ENCODE data around the gene EMP2. TPM values are rescaled to one million over a fixed set of nuclear protein-coding genes. Genes with fewer than 3 reads are reported as not detected.

EMP2 gene
- total and polyA plus RNA-seq, 2 of the 4 experiments (the other 2 are of a cell fraction), result 13.8 to 18.3 TPM

GRCh38 chr16:10618710-10619209, 38.4 kb upstream of the EMP2 start:
- H3K79me1 ChIP-seq (ENCODE audit: low read depth in 1 of 2, low read length in 2 of 2), result no peaks in the 10 kb centered on the region
- no peak overlapping the region for H4K5ac ChIP-seq (ENCODE audit: low read depth, low read length)
- H3K23ac ChIP-seq (ENCODE audit: low read depth, low read length), result no peak overlapping the region
- H3K9me3 ChIP-seq (ENCODE audit: control insufficient read depth, insufficient read depth, low read length), result no peaks in the 10 kb centered on the region
- H4K8ac ChIP-seq (ENCODE audit: low read depth in 2 of 2, low read length in 2 of 2), result no peak overlapping the region
- peaks cover 11% of the 10 kb centered on the region for H3K27me3 ChIP-seq (ENCODE audit: control insufficient read depth, insufficient read depth, low read length)
- H2BK15ac ChIP-seq (ENCODE audit: low read depth, low read length), result no peak overlapping the region
- ChIA-PET POLR2A (ENCODE audit: unreplicated experiment) (no interaction called here), CTCF (no interaction called here)
- H4K20me1 ChIP-seq (ENCODE audit: insufficient read depth, low read length), result no peaks in the 10 kb centered on the region
- intact Hi-C loops (cut with micrococcal nuclease), result no loop called here
- no peak for ATAC-seq (ENCODE audit: low read depth)
- no peak overlapping the region for H4K91ac ChIP-seq (ENCODE audit: insufficient read depth, low read depth, low read length)
- H3K9me1 ChIP-seq (ENCODE audit: insufficient read depth, low read length), result no peaks in the 10 kb centered on the region
- BruUV-seq (replicated peaks), result no TSS peak
- no peak overlapping the region for H2BK120ac ChIP-seq (ENCODE audit: low read depth, low read length)
- dilution Hi-C loops (cut with HindIII; ENCODE audit: low sequenced_read_pairs, unreplicated experiment), result no loop called here
- H3K9ac ChIP-seq (ENCODE audit: low read depth, low read length), result no peak overlapping the region
- H3K4me2 ChIP-seq (ENCODE audit: low read depth, low read length), result no peak overlapping the region
- no peak overlapping the region for H2AK5ac ChIP-seq (ENCODE audit: low read depth, low read length)
- no peak overlapping the region for H2BK20ac ChIP-seq (ENCODE audit: low read depth, low read length)
- DNase-seq, result no peak
- no peak overlapping the region for H3K18ac ChIP-seq (ENCODE audit: low read depth, low read length)
- H3K36me3 ChIP-seq (ENCODE audit: control insufficient read depth, insufficient read depth, low read length), result no peaks in the 10 kb centered on the region
- 88% methylated on average over 6 of the region's 13 CpGs; no CpG with 5 or more reads in 1 of the 2 experiments for WGBS, 2 experiments (ENCODE audit: extremely low coverage in 2 of 2, insufficient read length in 1 of 2)
- no peak overlapping the region for H2AFZ ChIP-seq (replicated peaks; ENCODE audit: low read length, poor library complexity)
- H3K4me1 ChIP-seq (ENCODE audit: control insufficient read depth, insufficient read depth, low read length), result peaks cover 4% of the 10 kb centered on the region; the same call in 1 of the 2 replicates
- H2AK9ac ChIP-seq (replicated peaks; ENCODE audit: low read depth, low read length, poor library complexity), result no peak overlapping the region
- no peak overlapping the region for H3K27ac ChIP-seq (ENCODE audit: insufficient read depth, low read length)
- in situ Hi-C loops (cut with MboI; ENCODE audit: low sequenced_read_pairs), result no loop called here
- TF ChIP-seq SMC3 (IDR thresholded peaks at IDR 0.05; ENCODE audit: low read depth, low read length), result no peak
- no peak for TF ChIP-seq MAFK (IDR thresholded peaks at IDR 0.05; ENCODE audit: low read depth, low read length)
- no peak for TF ChIP-seq CEBPB (IDR thresholded peaks at IDR 0.05; ENCODE audit: low read depth, low read length)
- TF ChIP-seq CTCF (conservative IDR thresholded peaks at IDR 0.05; ENCODE audit: low read depth, low read length), result no peak
- no peak for TF ChIP-seq RCOR1 (IDR thresholded peaks at IDR 0.05; ENCODE audit: insufficient replicate concordance, low read length)
- no peak overlapping the region for H3K14ac ChIP-seq (replicated peaks; ENCODE audit: low read depth, low read length)
- H2BK5ac ChIP-seq (ENCODE audit: low read depth, low read length, poor library complexity, severe bottlenecking), result no peak overlapping the region
- H3K56ac ChIP-seq (ENCODE audit: extremely low read depth, insufficient read depth, low read length), result no peak overlapping the region
- no peak overlapping the region for H3K4ac ChIP-seq (ENCODE audit: low read depth, low read length)
- H3K4me3 ChIP-seq (ENCODE audit: insufficient read depth, low read depth, low read length), result no peak overlapping the region
